Stimulated activated CD4-positive, alpha-beta T cell treated with anti-CD3 and anti-CD28 coated beads, Interleukin-12 subunit alpha, Interleukin-12 subunit beta, amount 100 ng/mL, for 4 hours (primary cell): ENCODE measurements around the gene CRACDL.

Experiments
- DNase-seq: peaks from one replicate; pipeline ENCODE4 v3.0.0-alpha.2; 2020

Gene CRACDL

GRCh38 chr2:98926601-98927000, 9.4 kb downstream of the CRACDL start:
- DNase-seq = no peak

- no peak for DNase-seq
Measured at GRCh38 chr2:98924910-98925309, 11.1 kb downstream of the CRACDL start.

GRCh38 chr2:98924038-98924830, 11.8 kb downstream of the CRACDL start:
- DNase-seq = no peak

- DNase-seq = no peak
Measured at GRCh38 chr2:98923244-98923940, 12.6 kb downstream of the CRACDL start.

DNA sequence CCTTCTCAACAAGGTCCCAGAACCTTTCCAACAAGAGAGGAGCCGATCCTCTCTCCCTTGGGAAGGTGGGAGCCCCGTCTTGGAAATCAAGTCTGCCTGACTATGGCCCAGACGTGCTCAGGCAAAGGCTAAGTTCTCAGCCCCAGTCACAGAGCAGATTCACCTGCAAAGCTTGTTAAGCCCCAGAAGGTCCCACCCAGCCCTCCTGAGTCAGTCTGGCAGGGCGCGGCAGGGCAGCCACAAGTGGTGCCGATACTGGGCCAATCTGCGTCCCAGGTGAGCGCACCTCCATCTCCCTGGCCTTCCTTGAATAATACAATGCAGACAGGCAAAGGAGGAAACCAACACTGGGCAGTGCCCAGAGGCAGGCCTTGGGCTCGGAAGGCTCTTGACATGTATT, 15.0 kb downstream of the CRACDL start:
- DNase-seq = no peak

DNA sequence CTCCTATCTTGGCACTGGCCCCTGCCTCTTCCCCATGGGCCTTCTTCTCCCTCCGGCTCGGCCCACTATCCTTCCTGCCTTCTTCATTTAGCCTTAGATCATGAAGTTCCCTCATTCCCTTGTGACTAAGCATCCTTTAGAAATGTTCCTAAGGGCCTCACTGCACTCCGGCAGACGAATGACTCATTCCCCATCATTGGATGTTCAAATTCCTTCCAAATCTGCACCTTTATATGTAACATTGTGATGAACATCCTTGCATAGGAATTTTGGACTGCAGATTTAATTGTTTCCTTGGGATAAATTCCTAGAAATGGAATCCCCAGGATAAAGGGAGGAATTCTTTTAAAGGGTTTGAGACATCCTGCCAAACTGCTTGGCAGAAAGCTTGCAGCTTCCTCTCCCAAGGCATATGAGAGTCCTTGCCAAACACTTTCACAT, 19.0 kb downstream of the CRACDL start:
- no peak for DNase-seq

DNA sequence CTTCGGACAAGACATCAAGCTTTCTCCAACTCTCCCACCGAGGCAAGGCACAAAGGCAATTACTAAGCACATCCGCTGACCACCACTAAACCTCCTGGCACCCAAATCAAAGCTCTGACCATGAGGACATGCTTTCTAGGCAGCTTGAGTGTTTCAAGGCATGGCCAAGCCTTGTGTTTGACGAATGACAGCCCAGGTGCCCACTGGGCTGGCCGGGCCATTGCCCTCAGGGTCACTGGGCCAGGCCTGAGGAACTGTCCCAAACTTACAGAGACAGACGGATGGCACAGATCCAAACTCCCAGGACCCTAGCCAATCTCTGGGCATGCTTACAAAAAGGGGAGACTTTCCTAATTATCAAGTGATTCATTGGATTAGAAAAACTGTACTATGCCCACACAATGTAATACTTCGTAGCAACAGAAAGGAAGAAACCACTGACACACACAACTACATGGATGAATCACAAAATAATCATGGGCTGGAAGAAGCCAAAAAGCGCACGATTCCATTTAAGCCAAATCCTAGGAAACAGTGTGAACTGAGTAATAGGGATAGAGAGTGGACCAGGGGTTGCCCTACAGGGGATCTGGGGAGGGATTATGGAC, 20.2 kb downstream of the CRACDL start:
- no peak for DNase-seq

- DNase-seq = no peak
Measured at GRCh38 chr2:98914713-98915580, 21.1 kb downstream of the CRACDL start.

DNA sequence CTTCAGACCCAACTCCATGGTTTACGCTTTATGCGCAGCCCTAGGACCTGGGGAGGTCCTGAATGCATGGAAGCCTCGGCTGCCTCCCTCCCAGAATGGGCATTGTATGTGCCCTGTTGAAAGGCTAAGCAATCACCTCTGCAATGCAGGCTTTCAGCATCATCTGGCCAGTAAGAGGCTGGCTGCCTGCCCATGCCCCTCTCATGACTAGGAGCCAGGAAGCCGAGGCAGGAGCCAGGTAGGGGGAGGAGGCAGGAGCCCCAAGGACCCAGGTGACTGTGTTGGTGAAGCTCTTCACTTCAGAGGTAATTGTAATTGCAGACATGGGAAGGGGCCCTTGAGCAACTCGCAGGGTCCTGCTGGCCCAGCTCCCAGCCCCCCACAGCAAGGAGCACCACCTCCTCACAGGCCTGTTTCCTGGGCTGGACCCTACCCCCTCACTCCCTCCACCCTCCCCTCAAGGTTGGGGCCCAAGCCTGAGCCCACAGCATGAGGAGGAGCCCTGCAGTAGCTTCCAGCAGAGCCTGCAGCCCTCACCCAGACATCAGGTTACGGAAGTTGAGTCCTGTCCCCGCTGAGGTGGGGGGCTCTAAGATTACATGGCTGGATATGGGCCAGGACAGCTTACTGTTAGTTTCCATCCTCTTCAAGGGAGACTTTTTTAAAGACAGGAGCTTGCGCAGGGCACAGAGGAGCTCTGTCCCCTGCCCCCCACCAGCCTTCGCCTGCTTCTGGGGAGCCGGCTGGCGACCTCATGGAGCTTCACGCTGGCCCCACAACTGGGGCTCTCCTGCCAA, 21.9 kb downstream of the CRACDL start:
- no peak for DNase-seq

DNA sequence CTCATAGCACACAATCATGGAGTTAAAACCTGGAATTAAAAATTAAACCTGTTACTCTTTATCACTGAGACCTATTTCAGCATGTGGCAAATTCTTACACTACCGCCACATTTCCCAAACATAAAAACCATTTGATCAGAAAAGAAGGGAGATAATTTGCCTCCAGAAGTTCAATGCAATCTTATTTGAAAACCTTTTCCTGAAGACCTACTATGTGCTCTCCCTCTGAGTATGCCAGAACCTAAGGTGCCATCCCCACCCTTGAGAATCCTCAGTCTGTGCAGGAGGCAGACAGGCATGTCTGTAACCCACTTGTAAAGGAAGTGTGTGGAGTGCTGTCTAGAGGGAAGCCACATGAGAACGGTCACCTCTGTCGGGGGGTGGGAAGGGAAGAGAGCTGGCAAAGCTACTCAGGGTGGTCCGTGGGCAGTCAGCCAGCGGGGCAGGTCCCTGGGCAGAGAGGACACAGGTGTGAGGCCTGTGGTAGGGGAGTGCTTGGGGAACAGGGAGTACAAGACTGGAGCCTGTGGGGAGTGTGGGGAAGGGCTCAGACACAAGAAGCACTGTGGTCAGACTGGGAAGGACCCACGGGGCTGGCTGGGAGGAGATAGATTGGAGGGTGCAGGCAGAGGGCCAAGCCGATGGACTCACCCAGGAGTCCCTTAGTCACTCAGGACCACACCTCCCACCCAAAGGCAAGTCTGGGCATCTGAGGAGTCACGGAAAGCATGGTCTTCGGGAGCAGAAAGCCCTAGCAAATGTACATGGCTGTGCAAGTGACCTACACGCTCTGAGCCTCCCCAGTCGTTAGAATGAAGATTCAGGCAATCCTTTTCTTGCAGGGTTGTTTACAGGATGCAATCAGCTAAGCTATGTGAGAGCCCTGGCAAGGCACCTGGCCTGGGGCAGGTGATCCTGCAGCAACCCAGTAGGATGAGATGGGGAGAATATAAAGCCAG, 22.8 kb downstream of the CRACDL start:
- no peak for DNase-seq

- DNase-seq = no peak
Measured at GRCh38 chr2:98912221-98912851, 23.7 kb downstream of the CRACDL start.

DNA sequence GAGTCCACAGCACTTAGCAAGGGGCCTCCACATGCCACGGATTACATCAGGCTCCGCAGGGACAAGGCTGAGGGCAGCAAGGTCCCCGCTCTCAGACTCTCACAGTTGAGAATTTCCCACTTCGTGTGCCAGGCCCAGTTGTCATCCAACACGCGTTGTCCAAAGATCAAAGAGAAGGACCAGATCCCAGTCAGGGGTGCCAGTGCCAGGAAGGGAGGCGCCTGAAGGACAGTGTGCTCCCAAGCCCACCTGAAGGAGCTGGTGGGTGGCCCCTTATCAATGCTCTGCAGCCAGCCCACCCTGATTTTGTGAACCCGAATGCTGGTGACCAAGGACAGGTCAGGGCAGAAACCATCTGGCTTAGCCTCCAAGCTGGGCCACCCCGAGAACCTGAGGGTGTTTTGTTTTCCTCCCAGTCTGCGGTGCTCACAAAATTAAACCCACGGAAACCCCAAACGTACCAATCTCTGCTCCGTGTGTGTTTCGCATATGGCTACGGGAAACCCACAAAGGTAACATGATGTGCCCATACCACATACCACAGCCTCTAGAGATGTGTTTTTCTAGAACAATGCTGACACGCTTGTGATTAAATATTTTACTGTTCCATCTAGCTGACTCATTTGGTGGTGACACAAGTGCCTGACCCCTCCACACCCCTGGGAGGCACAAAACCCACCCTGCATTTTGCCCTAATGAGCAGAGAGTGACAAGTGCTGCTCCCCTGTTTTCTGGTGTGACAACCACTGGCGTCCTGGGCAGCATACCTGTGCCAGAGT, 24.5 kb downstream of the CRACDL start:
- no peak for DNase-seq

GRCh38 chr2:98911126-98911375, 25.0 kb downstream of the CRACDL start:
- no peak for DNase-seq

GRCh38 chr2:98910349-98911125, 25.5 kb downstream of the CRACDL start:
- DNase-seq = no peak

DNA sequence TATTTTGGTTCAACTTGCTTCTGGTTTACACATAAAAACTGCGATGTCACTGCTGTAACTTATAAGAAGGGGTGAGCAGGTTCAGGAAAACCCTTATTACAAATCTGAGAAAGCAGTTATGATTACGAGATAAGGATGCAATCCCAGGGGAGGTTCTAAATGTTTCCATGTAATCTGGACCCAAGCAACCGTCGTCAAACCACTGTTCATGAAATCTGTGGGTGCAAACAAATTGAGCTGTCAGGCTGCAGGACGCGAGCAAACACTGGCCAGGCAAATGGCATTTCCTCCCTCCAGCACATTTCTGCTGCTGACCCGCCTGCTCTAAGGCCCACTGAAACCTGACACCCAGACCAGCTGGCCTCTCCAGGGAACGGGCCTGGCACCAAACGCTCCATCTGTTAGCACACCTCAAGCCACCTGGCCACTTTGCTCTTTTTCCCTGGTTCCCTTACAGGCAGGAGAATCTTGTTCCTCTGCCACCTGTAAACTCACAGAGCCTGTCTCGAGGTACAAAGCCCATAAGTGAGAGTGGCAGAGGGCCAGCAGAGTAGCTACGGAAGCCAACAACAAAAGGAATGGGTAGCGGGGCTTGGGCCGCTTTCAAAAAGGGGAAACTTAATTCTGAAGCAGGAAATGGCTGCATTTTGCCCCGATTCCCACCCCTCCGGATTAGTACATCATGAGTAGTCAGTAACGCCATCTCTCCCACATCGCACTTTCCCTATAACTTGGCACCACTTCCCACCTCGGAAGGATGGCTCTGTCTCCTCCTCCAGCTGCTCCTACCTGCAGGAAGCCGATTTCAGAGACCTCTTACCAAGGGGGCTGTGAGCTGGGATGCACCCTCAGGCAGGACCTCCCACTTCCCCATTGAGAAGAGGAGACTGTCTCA, 26.5 kb downstream of the CRACDL start:
- DNase-seq = no peak

DNA sequence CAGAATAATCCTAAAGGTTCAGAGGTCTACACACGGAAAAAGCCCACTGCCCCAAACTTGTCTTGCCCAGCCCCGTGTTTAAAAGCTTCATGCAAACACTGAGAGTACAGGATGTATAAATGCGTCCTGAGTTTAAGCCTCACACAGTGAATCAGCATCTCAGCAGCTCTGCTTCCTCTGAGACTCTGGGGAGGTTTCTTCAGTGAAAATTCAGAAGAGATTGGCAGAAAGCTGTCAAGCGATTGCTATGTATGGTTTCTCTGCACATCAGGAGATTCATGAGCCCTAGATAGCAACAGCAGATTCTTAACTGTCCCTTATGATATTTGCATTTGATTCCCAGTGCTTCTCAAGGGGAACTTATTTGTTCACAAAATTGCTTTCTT, 27.1 kb downstream of the CRACDL start:
- no peak for DNase-seq

DNA sequence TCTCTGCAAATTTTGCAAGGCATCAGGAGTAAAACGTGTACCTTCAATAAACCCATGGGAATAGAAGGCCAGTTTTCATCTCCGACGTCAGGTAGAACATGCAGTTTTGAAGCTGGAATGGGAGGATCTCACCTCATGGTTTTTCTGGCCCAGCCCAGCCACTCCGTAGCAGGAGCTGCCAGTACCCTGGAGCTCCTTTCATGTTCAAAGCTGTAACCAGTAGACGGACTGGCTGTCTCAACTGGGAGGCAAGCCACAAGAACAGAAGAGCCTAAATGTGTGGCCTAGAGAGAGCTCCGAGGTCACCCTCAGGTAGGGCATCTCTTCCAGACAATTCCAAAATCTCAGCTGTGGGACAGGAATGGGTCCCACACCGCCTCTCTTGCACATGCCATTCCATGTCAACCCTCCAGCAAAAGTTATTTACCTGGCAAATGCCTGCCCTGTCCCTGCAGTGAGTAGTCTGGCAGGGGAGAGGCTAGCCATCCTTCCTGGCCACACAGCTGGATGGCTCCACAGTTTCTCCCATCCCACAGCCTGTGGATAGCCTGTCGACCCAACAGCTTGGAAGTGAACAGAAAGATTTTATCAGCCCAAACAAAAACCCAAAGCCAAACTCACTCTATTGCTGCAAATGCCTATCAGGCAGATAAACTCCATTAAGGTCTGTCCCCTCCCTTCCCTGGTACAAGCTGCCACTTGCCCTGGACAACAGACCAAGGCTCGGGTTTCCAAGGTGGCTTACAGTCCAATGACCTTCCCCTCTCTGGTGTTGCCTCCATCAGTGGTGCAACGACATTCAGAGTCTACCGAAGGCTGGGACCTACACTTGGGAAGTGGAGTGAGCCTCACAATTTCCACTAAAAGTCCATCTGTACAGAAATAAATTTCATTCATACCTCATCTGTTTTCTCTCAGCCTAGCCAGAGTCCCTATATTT, 27.8 kb downstream of the CRACDL start:
- no peak for DNase-seq
